NB4 (cell line): ENCODE results near the gene STUM.

Source experiments
- POLR2A ChIP-seq: IDR thresholded peaks from 2 replicates; pipeline ENCODE4 v1.6.1; 2011; ENCODE audit warnings: mild to moderate bottlenecking; ENCODE audit not compliant: insufficient read length; ENCODE audit errors: extremely low read depth
- TF ChIP-seq, protein P1 (sequence below): IDR thresholded peaks from one replicate; pipeline ENCODE4 v1.5.1; 2012; ENCODE audit warnings: low read depth, low read length

DNA sequence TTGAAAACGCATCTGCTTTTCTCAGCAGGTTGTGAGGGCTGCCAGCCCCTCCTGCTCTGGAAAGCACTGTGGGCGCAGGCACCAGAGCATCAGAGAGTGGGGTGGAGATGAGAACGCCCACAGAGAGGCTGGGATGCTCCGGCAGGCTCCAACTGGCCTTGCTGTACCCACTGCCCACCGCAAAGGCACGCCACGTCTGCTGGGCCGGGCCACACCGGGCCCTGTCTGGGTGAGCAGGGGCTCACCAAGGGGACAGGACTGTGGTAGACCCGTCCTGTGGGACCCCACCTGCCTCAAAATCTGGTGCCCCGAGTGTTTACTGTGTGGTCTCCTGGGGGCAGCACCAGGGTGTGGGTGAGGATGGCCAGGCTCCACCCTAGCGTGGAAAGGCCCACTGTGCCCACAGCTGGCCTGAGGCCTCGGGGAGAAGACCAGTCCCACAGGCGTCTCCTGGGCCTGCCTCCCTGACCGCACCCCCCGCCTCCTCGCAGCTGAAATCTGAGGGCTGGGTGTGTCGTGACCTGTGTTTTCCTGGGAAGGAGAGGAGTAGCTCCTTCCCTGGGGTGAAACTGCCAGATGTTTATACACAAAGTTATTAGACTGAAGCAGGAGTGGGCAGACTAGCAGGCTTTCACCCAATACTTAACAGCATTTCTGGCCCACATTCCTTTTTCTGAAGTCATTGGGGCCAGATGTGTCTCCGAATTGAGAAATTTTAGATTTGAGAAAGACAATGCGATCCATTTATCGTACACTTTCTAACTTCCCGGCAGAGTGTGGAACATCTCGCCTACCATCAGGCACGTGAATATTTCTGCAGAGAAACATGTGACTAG is 53.8 kb downstream of the STUM start:
- TF ChIP-seq, protein P1, sequence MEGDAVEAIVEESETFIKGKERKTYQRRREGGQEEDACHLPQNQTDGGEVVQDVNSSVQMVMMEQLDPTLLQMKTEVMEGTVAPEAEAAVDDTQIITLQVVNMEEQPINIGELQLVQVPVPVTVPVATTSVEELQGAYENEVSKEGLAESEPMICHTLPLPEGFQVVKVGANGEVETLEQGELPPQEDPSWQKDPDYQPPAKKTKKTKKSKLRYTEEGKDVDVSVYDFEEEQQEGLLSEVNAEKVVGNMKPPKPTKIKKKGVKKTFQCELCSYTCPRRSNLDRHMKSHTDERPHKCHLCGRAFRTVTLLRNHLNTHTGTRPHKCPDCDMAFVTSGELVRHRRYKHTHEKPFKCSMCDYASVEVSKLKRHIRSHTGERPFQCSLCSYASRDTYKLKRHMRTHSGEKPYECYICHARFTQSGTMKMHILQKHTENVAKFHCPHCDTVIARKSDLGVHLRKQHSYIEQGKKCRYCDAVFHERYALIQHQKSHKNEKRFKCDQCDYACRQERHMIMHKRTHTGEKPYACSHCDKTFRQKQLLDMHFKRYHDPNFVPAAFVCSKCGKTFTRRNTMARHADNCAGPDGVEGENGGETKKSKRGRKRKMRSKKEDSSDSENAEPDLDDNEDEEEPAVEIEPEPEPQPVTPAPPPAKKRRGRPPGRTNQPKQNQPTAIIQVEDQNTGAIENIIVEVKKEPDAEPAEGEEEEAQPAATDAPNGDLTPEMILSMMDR: no peak
- no peak for TF ChIP-seq POLR2A
